Esophagus squamous epithelium (tissue), 5 donors: ENCODE data around the gene ODAD4. TPM values are rescaled to one million over a fixed set of nuclear protein-coding genes. Genes with fewer than 3 reads are reported as not detected.

ENCODE experiments used
- DNase-seq: peaks from one replicate; lab custom pipeline; 2025; lab: John Stamatoyannopoulos, UW
- H3K27ac ChIP-seq, 4 donors: fragments of 200-600 bp; sonication (generic); one replicate each; pipeline ENCODE4 v1.5.1; 2016 to 2019; ENCODE audit warnings: mild to moderate bottlenecking in 1 of 4
- H3K27me3 ChIP-seq, 4 donors: fragments of 200-600 bp; sonication (generic); 1 replicate in 3 of 4; 2 replicates in 1 of 4; pipeline versions ENCODE4 v1.5.1 to v1.6.0; 2017 to 2021; ENCODE audit warnings: antibody characterized with exemption in 1 of 4
- H3K36me3 ChIP-seq, 3 donors: fragments of 200-600 bp; sonication (generic); one replicate each; pipeline ENCODE4 v1.5.1; 2016 to 2019
- H3K4me1 ChIP-seq, 3 donors: fragments of 200-600 bp; sonication (generic); one replicate each; pipeline ENCODE4 v1.5.1; 2017 to 2019
- H3K4me3 ChIP-seq, 4 donors: fragments of 200-600 bp; sonication (generic); 1 replicate in 3 of 4; 2 replicates in 1 of 4; pipeline ENCODE4 v1.5.1; 2016 to 2019; ENCODE audit warnings: mild to moderate bottlenecking in 2 of 4, moderate library complexity in 1 of 4
- H3K9me3 ChIP-seq, 3 donors: fragments of 200-600 bp; sonication (generic); one replicate each; pipeline ENCODE4 v1.5.1; 2016 to 2019
- POLR2A ChIP-seq, 4 donors: fragments of 450-650 bp; IDR thresholded peaks; one replicate each; pipeline ENCODE4 v1.6.1; 2017; ENCODE audit warnings: antibody characterized with exemption in 4 of 4, mild to moderate bottlenecking in 4 of 4, moderate library complexity in 3 of 4
- WGBS, 2 donors: methylation state at CpG; one replicate each; pipeline ENCODE4 v1.1.5; 2018; 5-methylcytosine and 5-hydroxymethylcytosine counted together
- intact Hi-C: fragments of 100-400 bp; cut with DNase I; formaldehyde crosslinking; loops from one replicate; pipeline ENCODE4 v1.15.0; 2022
- total RNA-seq, 4 donors: library from RNA; depleted of rRNA; stranded (reverse); fragments of >200 nt; gene quantifications; one replicate each; pipeline ENCODE4 v1.1.0, GENCODE V29; 2016
- TF ChIP-seq, protein P1 (sequence below), 6 experiments: fragments of 450-650 bp in 4 of 6; fragments of 200-600 bp in 2 of 6; sonication (generic) in 2 of 6; IDR thresholded peaks; one replicate each; pipeline ENCODE4 v1.5.1; 2016 to 2019; ENCODE audit warnings: antibody characterized with exemption in 6 of 6, mild to moderate bottlenecking in 4 of 6, moderate library complexity in 4 of 6
- donor health status: DM: yes; HTN: yes; CAD: no.

ODAD4 gene
- total RNA-seq, 4 donors from 2014 or later, result 0.38 TPM; not detected in 3

DNA sequence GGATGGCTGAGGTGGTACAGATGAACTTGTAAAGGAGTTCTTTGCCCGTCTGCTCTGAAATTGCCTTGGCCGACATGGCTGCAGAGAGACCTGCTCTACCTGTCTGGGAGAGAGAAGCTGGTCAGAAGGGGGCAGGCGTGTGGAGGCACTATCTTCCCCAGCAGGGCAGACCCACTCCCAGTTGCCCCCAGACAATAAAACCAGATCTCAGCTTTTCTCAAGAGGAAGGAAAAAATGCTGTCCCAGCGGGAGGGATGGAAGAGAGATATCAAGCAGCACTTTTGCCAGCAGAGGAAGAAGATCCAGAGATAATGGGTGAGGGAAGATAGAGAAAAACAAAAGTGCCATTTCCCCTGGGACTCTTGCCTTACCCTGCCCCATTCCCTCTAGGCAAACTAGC lies 16.6 kb upstream of the ODAD4 start:
- WGBS, 2 donors, result 82% methylated on average over 1 to 4 of the region's 4 CpGs
- no peaks in the 10 kb centered on the region for H3K27me3 ChIP-seq

DNA sequence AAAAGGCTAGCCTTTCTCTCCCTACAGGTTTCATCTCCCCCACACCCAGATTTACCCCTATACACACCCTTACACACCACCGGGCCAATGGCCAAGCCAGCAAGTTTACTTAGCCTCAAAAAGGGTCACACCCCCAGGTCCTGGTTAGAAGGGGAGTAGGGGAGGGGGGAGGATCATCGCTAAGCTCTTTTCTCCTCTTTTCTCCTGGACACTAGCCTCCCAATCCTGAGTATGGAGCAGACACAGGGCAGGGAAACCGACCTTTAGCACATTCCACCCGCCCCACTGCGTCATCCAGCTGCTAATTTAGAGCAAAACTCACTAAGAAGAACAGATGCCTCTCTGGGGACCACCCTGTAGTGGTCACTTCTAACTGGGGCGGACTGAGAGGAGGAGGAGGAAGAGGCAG lies 16.1 kb upstream of the ODAD4 start:
- H3K4me3 ChIP-seq, result no peak overlapping the region
- no peaks in the 10 kb centered on the region for H3K27me3 ChIP-seq
- H3K27ac ChIP-seq, result no peak overlapping the region
- peaks cover 23 to 51% (median 33%) of the 10 kb centered on the region in 3 donors for H3K36me3 ChIP-seq
- DNase-seq, result no peak
- intact Hi-C loops, result no loop called here
- 65 to 83% methylated on average over 4 to 6 of the region's 6 CpGs for WGBS, 2 donors
- peaks cover 14 to 54% (median 16%) of the 10 kb centered on the region in 3 donors for H3K4me1 ChIP-seq
- H3K9me3 ChIP-seq, result no peaks in the 10 kb centered on the region
- no peak for TF ChIP-seq POLR2A (IDR thresholded peaks at IDR 0.05)
- TF ChIP-seq, protein P1, sequence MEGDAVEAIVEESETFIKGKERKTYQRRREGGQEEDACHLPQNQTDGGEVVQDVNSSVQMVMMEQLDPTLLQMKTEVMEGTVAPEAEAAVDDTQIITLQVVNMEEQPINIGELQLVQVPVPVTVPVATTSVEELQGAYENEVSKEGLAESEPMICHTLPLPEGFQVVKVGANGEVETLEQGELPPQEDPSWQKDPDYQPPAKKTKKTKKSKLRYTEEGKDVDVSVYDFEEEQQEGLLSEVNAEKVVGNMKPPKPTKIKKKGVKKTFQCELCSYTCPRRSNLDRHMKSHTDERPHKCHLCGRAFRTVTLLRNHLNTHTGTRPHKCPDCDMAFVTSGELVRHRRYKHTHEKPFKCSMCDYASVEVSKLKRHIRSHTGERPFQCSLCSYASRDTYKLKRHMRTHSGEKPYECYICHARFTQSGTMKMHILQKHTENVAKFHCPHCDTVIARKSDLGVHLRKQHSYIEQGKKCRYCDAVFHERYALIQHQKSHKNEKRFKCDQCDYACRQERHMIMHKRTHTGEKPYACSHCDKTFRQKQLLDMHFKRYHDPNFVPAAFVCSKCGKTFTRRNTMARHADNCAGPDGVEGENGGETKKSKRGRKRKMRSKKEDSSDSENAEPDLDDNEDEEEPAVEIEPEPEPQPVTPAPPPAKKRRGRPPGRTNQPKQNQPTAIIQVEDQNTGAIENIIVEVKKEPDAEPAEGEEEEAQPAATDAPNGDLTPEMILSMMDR (IDR thresholded peaks at IDR 0.05), result no peak

More for the DNA sequence above, 16.6 kb upstream of the ODAD4 start:
- Histone ChIP-seq H3K4me3 (no peak overlapping the region), H3K27ac (no peak overlapping the region), H3K4me1 (peaks cover 13 to 50% (median 15%) of the 10 kb centered on the region in 3 donors), H3K9me3 (no peaks in the 10 kb centered on the region), H3K36me3 (peaks cover 26 to 56% (median 39%) of the 10 kb centered on the region in 3 donors)
- intact Hi-C loops, result no loop called here
- no peak for DNase-seq
- no peak for TF ChIP-seq POLR2A (IDR thresholded peaks at IDR 0.05)
- TF ChIP-seq, protein P1 (IDR thresholded peaks at IDR 0.05), result no peak

DNA sequence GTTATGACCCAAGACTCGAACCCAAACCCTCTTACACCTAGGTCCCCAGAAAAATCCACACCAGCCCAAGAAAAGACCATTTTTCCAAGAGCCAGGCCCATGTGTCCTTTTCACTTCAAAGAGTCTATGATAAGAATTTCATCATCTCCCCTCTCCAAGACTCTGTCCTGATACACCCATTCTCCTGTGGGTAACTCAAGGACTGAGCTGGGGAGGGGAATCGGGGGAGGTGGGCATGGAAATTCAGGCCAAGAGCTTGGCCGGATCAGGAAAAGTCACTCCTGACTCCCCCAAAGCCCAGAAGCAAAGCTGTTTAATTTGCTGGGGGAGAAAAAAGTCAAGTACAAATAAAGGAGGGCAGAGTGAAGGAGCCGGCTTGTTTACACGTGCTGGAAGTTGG lies 15.4 kb upstream of the ODAD4 start:
- H3K27ac ChIP-seq, result no peak overlapping the region
- TF ChIP-seq POLR2A (IDR thresholded peaks at IDR 0.05), result no peak
- TF ChIP-seq, protein P1 (IDR thresholded peaks at IDR 0.05), result no peak

DNA sequence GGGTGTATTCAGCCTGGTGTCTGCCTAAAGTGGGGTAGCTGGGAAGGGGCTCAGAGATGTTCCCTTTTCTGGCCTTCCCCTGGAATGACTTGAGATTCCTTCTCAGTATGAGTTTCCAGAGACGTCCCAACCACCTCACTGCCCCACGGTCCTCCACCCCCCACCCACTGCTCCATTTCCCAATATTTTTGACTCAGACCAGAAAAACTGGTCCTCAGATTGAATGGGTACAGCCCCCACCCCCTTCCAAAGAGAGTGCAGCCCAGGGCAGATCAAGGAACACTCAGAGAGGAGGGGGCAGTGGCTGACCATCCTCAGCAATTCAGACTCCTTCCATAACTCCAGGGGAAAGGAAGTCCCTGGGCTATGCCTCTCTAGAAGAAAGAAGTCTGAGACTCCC lies 14.9 kb upstream of the ODAD4 start:
- H3K9me3 ChIP-seq, result no peaks in the 10 kb centered on the region
- DNase-seq, result no peak
- H3K27me3 ChIP-seq, result no peaks in the 10 kb centered on the region
- TF ChIP-seq, protein P1 (IDR thresholded peaks at IDR 0.05), result no peak
- TF ChIP-seq POLR2A (IDR thresholded peaks at IDR 0.05), result no peak
- intact Hi-C loops, result no loop called here
- peaks cover 11 to 39% (median 21%) of the 10 kb centered on the region in 3 donors for H3K36me3 ChIP-seq
- 8 to 63% methylated on average over 2 of the region's 2 CpGs for WGBS, 2 donors
- H3K4me3 ChIP-seq, result no peak overlapping the region
- no peak overlapping the region for H3K27ac ChIP-seq
- H3K4me1 ChIP-seq, result peaks cover 23 to 63% (median 25%) of the 10 kb centered on the region in 3 donors

More for the DNA sequence above, 15.4 kb upstream of the ODAD4 start:
- H3K36me3 ChIP-seq, result peaks cover 16 to 44% (median 27%) of the 10 kb centered on the region in 3 donors
- H3K4me1 ChIP-seq, result peaks cover 21 to 60% (median 23%) of the 10 kb centered on the region in 3 donors
- H3K4me3 ChIP-seq, result no peak overlapping the region
- H3K27me3 ChIP-seq, result no peaks in the 10 kb centered on the region
- H3K9me3 ChIP-seq, result no peaks in the 10 kb centered on the region
- DNase-seq, result no peak
- intact Hi-C loops, result no loop called here
- 91 to 92% methylated on average over 4 of the region's 5 CpGs for WGBS, 2 donors

DNA sequence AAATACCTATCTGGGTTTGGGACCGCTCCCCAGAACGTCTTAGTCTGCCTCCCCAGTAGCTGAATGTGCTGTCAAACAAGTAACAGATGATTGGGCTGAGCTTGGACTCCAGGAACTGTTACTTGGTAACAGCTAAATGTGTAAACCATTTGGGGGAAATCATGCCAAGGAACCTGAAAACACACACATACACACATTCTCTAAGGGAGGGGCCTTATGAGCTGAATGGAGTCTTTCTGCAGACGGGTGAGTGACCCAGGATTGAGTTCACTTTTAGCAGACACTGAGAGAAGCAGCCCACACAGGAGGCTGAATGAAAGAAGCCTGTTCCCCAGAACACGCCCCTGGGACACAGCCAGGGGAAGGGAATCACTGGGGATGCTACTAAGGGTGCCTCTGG lies 13.2 kb upstream of the ODAD4 start:
- H3K4me1 ChIP-seq, result peaks cover 23 to 66% (median 25%) of the 10 kb centered on the region in 3 donors
- intact Hi-C loops, result no loop called here
- no peaks in the 10 kb centered on the region for H3K27me3 ChIP-seq
- H3K27ac ChIP-seq, result peak overlapping the region in 3 of 4 donors; percentile 93 to 96 (median 94)
- 36 to 39% methylated on average over 4 of the region's 4 CpGs for WGBS, 2 donors
- peaks cover 0 to 22% (median 7%) of the 10 kb centered on the region in 3 donors for H3K36me3 ChIP-seq
- H3K4me3 ChIP-seq, result peak overlapping the region in 2 of 4 donors; percentile 89 to 99
- no peak for DNase-seq
- TF ChIP-seq, protein P1 (IDR thresholded peaks at IDR 0.05), result no peak
- TF ChIP-seq POLR2A (IDR thresholded peaks at IDR 0.05), result no peak
- no peaks in the 10 kb centered on the region for H3K9me3 ChIP-seq
